Retinal pigment epithelial cell (primary cell): ENCODE measurements around the gene ECT2.
"Not testable (repeated sequence)": the region's sequence is repeated elsewhere in the genome, so short reads cannot be mapped to it uniquely, and the experiment has no call there.

Experiments used
- DNase-seq: peaks from one replicate; pipeline ENCODE4 v3.0.0-alpha.2; 2010; ENCODE audit warnings: low read depth
- H3K4me3 ChIP-seq: 2 replicates; pipeline ENCODE4 v1.5.1; 2011; ENCODE audit warnings: mild to moderate bottlenecking, low read length, control low read depth, moderate library complexity
- CTCF ChIP-seq: conservative IDR thresholded peaks from 2 replicates; pipeline ENCODE4 v1.5.1; 2011; ENCODE audit warnings: low read depth, low read length, control low read depth, inconsistent platforms

Gene ECT2

GRCh38 chr3:172713316-172713715 lies 37.2 kb upstream of the ECT2 start:
- DNase-seq: no peak
- H3K4me3 ChIP-seq: no peak overlapping the region
- TF ChIP-seq CTCF: no peak

- no peak overlapping the region for H3K4me3 ChIP-seq
- DNase-seq: no peak
- no peak for TF ChIP-seq CTCF
These were observed 34.0 kb upstream of the ECT2 start for GRCh38 chr3:172716476-172716875.

- no peak overlapping the region for H3K4me3 ChIP-seq
- no peak for DNase-seq
- TF ChIP-seq CTCF: peak; percentile 22
These were observed 32.9 kb upstream of the ECT2 start for GRCh38 chr3:172717493-172718088.

- H3K4me3 ChIP-seq, DNase-seq: not testable (repeated sequence)
These were observed 27.9 kb upstream of the ECT2 start for GRCh38 chr3:172722536-172723040.

- no peak for DNase-seq
- no peak for TF ChIP-seq CTCF
- no peak overlapping the region for H3K4me3 ChIP-seq
These were observed 24.1 kb upstream of the ECT2 start for GRCh38 chr3:172726380-172726779.

- DNase-seq: no peak
- TF ChIP-seq CTCF: no peak
- no peak overlapping the region for H3K4me3 ChIP-seq
These were observed 15.5 kb upstream of the ECT2 start for GRCh38 chr3:172735014-172735413.

- TF ChIP-seq CTCF: no peak
- no peak overlapping the region for H3K4me3 ChIP-seq
- no peak for DNase-seq
These were observed 11.1 kb upstream of the ECT2 start for GRCh38 chr3:172739462-172739861.
